Fibroblast of the aortic adventitia (primary cell): ENCODE results near the gene EPN1. TPM values are rescaled to one million over a fixed set of nuclear protein-coding genes. Genes with fewer than 3 reads are reported as not detected.

Experiments
- DNase-seq: peaks from one replicate; pipeline ENCODE4 v3.0.0-alpha.2; 2010; ENCODE audit warnings: low read depth
- H3K4me3 ChIP-seq: 2 replicates; pipeline ENCODE4 v1.5.1; 2011; ENCODE audit warnings: low read depth, mild to moderate bottlenecking, control low read depth, low read length, moderate library complexity
- CTCF ChIP-seq: IDR thresholded peaks from 2 replicates; pipeline ENCODE4 v1.5.1; 2011; ENCODE audit warnings: mild to moderate bottlenecking, low read length, control low read depth, inconsistent platforms; ENCODE audit not compliant: insufficient read depth
- total RNA-seq: library from RNA; depleted of rRNA; stranded (reverse); fragments of >200 nt; gene quantifications from 2 replicates; pipeline ENCODE4 v1.2.3, GENCODE V29; 2012; ENCODE audit warnings: low replicate concordance

EPN1 gene
- total RNA-seq, 1 donor, result 60.6 TPM

GRCh38 chr19:55642153-55643002 is 32.6 kb upstream of the EPN1 start:
- peak overlapping the region; percentile 75 for H3K4me3 ChIP-seq
- no peak for TF ChIP-seq CTCF
- peak; percentile 44 for DNase-seq

- peak; percentile 76 for DNase-seq
- H3K4me3 ChIP-seq, result peak within 1 kb of the TSS; percentile 75
- TF ChIP-seq CTCF, result no peak
These were observed 31.8 kb upstream of the EPN1 start, which contains the start of gene ZNF581 for GRCh38 chr19:55643003-55643886. TSS of gene ZNF581 (plus strand) at chr19:55643649. CDS start at chr19:55644572, 923 bp downstream.

- TF ChIP-seq CTCF, result no peak
- peak overlapping the region; percentile 75 for H3K4me3 ChIP-seq
- no peak for DNase-seq
These were observed 31.2 kb upstream of the EPN1 start for GRCh38 chr19:55643887-55644176.

GRCh38 chr19:55644191-55644833 is 30.7 kb upstream of the EPN1 start:
- peak overlapping the region; percentile 75 for H3K4me3 ChIP-seq
- DNase-seq, result no peak
- no peak for TF ChIP-seq CTCF

- DNase-seq, result no peak
- no peak for TF ChIP-seq CTCF
These were observed 30.0 kb upstream of the EPN1 start for GRCh38 chr19:55644842-55645511.

GRCh38 chr19:55645512-55645881 is 29.5 kb upstream of the EPN1 start:
- no peak for DNase-seq
- no peak for TF ChIP-seq CTCF
- no peak overlapping the region for H3K4me3 ChIP-seq

More at GRCh38 chr19:55644842-55645511, 30.0 kb upstream of the EPN1 start:
- peak overlapping the region; percentile 75 for H3K4me3 ChIP-seq
